Superior temporal gyrus (tissue), 1 donor: ENCODE results near the gene BIN2.
A peak's percentile ranks its signal among the peaks of the same experiment; 100 is the strongest.

Source experiments
- DNase-seq: peaks from one replicate; pipeline ENCODE4 v3.0.0-alpha.2; 2016; ENCODE audit errors: extremely low spot score

BIN2 gene

DNA sequence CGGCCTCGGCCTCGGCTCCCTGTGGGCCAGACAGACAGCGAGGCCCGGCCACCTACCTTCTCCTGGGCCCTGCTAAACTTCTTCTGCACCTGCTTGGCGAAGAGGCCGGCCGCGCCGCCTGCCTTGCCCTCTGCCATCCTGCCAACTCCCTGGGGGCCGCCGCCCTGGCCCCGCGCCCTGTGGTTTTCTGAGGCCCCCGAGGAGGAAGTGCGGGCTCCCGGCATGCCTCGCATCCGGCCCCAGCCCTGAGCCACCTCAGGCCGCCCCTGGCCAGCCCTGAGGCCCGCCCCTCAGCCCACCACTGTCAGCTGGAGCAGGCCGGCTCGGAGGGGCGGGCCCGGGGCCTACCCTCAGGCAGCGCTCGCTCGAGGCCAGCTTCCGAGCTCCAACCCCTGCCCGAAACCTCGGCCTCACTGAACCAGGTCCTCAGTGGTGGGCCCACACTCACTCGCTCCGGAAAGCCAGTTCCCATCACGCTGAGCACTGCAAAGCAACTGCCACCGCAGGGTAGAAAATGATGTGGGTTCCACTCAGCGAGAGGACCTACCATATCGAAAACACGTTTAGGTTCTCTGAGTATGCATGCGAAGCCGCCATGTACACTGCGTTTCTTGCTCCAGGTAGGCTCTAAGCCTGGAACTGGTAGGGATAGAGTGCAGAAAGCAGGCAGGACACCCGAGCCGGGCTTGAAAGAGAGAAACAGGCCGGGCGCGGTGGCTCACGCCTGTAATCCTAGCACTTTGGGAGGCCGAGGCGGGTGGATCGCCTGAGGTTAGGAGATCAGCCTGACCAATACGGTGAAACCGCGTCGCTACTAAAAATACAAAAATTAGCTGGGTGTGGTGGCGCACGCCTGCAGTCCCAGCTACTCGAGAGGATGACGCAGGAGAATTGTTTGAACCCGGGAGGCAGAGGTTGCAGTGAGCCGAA lies at the start of gene BIN2:
TSS of gene BIN2 (minus strand) at position 209 of the 930 bp plus-strand sequence. CDS start at position 137, 72 bp downstream.
- DNase-seq, result no peak

DNA sequence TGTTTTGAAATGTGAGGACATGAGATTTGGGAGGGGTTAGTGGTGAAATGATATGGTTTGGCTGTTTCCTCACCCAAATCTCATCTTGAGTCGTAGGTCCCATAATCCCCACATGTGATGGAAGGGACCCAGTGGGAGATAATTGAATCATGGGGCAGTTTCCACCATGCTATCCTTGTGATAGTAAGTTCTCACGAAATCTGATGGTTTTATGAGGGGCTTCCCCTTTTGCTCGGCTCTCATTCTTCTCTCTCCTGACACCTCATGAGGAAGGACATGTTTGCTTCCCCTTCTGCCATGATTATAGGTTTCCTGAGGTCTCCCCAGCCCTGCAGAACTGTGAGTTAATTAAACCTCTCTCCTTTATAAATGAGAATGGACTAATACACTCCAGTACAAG lies 49.2 kb upstream of the BIN2 start:
- DNase-seq, result no peak

GRCh38 chr12:51372021-51372420 lies 48.0 kb upstream of the BIN2 start:
- DNase-seq, result no peak

DNA sequence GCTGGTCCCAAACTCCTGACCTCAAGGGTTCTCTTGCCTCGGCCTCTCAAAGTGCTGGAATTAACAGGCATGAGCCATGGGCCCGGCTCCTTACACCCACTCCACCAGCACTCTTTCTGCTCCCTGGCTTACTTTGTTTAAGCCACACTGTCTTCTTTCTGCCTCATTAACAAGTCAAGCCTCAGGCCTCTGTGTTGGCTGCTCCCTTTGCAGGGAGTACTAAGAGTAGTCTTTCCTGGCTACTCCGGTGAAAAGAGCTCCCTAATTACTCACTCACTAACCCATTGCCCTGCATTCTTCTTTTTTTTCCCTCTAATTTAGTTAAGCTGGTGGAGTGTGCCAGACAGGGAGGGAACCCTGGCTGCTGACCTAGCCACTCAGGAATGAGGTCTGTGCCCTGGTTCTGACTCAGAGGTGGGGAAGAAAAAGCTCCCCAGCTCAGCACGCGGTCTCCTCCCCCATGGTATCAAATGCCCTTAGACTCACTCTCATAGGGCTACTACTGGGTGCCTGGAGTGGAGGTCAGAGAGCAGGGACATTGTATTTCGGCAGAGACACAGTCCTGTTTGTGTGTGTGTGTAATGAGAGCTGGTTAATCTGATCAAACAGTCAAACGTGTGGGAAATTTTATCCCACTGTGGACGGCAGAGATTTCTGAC lies 47.5 kb upstream of the BIN2 start:
- DNase-seq, result no peak

GRCh38 chr12:51370667-51371066 lies 46.7 kb upstream of the BIN2 start:
- DNase-seq, result no peak

- DNase-seq, result no peak
Observed at GRCh38 chr12:51369581-51369980, 45.6 kb upstream of the BIN2 start.

GRCh38 chr12:51368640-51369517 lies 44.9 kb upstream of the BIN2 start:
- no peak for DNase-seq

- no peak for DNase-seq
Observed at GRCh38 chr12:51365276-51365675, 41.3 kb upstream of the BIN2 start.

DNA sequence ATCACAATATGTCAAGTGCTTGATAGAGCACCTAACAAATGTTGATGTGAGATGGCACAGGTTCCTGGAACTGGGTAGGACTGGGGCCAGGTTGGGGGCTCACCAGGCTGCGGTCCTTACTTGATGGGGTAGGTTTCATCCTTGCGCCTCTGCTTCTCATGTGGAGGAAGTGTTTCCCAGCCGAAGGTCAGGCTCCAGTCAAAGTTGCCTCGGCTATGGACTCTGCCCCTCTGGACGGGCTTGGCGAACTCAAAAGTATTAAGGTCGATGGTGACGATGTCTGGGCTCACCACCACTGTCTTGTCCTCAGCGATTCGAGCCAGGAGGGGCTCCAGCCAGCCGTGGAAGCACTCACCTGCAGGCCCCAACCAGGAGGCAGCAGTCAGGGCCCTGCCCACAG lies 40.0 kb upstream of the BIN2 start:
- DNase-seq, result no peak

- DNase-seq, result no peak
Observed at GRCh38 chr12:51362747-51363342, 38.9 kb upstream of the BIN2 start.

GRCh38 chr12:51362307-51362706 lies 38.3 kb upstream of the BIN2 start:
- DNase-seq, result peak; percentile 94

DNA sequence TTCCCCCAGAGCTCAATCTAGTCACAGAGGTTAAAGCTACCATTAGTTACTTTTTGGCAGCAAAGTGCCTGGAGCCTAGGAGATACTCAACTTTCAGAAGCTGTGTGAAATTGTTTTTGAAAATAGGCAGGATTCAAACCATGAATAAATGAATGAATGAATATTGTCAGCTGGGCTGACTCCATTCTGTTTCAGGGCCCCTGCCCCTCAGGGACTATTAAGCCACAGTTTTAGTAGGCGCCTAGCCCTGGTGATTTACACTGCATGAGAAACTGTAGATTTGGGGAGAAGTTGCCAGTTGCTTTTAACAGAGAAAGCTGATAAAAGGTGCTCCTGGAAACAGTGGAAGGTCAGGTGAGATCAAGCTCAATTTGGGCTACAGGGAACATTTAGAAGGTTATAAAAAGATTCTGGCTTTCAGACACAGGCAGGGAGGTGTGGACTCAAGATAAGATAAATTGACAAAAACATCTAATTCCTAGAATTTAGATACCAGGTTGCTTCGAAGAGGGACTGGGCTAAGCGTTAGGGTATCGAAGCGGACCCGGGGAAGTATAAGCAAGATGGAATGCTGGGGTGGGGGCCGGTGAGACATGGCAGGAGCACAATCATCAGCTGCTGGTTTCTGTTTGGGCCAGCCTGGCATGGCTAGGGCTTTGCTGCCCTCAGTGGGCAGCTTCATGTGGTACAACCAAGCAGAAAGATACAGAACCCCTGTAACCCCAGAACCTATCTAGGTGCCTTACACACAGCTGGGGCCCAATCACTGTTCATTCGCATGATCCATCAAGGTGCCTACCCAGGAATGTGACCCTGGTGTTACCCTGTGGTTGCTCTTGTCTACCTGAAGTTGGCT lies 37.4 kb upstream of the BIN2 start:
- DNase-seq, result no peak

DNA sequence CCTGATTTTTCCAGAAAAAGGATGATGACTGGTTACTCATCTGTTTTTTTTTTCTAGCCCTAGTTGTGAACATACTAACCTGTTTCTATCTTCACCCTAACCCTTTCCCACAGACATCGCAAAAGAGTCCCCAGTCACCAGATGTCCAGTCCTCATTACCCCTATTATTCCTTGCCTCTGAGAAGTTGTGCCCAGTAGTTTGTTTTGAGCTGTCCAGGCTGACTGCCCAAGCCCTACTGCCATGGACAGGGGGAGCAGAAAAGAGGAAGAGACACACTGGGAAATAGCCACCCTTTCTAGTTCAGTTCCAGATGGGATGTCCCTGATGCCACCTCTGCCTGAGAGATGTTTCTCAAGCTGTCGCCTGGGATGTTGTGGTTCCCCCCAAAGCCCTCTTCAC lies 36.3 kb upstream of the BIN2 start:
- DNase-seq, result no peak

GRCh38 chr12:51359851-51360250 lies 35.9 kb upstream of the BIN2 start:
- DNase-seq, result no peak

DNA sequence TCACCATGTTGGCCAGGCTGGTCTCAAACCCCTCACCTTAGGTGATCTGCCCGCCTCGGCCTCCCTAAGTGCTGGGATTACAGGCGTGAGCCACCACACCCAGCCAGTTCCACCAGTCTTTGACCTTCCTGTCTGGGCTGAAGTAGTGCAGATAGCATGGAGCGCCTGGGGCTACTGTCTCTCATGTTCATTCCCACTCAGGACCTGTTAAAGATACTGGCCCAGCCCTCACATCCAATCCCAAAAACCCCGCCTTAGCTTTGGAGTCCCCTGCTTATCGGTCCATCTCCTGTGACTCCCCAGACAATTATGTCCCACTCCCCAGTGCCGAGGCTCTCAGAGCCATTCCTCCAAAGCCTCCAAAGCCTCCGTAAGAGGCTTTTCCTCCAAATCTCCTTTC lies 34.5 kb upstream of the BIN2 start:
- DNase-seq, result no peak

DNA sequence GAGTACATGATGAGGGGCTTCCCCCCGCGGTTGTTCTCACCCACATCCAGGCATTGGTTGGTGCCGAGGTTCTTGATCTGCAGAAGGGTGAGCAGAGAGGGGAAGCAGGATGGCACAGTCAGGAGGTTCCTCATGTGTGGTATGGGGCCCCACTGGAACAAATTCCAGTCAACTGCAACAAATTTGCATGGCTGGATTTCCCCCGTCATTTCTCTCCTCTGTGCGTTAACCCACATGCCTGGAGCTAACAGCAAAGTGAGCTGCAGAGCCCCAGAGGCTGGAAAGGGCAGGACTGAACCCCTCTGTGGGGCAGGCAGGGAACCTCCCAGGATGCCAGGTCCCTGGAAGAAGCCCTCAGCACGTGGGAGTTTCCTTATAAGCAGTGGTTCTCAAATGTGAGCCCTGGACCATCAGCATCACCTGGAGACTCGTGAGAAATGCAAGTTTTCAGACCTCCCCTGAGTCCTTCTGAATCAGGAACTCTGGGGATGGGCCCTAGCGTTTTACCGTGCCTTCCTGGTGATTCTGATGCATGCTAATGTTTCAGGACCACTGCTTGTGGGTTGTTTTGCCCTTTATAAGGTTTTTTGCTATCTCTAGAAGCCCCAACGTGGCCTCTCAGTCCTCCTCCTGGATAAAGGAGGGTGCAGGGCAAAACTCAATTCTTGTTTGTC lies 33.5 kb upstream of the BIN2 start:
- DNase-seq, result no peak

DNA sequence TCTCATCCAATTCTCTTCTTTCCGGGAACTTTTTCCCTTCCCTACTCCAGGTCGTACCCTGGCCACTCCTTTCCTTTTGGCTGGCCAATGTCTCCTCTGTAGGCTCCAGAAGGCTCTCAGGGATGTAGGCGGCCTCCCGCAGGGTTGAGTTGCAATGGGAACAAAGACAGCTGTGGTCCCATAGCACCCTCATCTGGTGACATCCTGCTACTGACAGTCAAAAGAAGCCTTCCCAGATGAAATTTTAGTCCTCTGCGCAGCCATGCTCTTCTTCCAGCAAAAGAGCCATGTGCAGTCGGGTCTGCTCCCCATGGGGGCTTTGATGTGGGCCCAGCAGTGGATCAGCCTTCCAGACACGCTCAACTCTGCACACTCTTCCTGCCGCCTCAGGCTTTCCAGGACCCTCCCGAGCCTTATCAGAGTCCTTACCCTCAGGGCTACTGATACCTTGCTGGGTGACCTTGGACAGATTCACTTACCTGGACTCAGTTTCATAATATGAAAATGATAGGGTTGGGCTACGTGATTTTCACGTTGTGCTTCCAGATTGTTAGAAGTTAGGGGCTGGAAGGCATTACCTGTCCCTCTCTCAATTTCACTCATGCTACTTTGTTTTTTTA lies 28.0 kb upstream of the BIN2 start:
- peak; percentile 83 for DNase-seq

DNA sequence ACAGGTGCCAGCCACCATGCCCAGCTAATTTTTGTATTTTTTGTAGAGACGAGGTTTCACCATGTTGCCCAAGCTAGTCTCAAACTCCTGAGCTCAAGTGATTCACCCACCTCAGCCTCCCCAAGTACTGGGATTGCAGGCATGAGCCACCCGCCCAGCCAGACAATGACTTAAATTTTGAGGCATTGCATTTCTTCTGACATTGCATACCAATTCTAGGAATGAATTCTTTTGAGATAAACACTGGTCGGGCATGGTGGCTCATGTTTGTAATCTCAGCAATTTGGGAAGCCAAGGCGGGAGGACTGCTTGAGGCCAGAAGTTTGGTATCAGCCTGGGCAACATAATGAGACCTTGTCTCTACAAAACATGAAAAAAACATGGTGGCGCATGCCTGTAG lies 25.1 kb upstream of the BIN2 start:
- no peak for DNase-seq

- DNase-seq, result no peak
Observed at GRCh38 chr12:51348116-51348515, 24.1 kb upstream of the BIN2 start.

GRCh38 chr12:51346581-51346980 lies 22.6 kb upstream of the BIN2 start, which contains the start of gene CELA1:
TSS of gene CELA1 (minus strand) at chr12:51346679. CDS start at chr12:51346638, 41 bp downstream.
- no peak for DNase-seq
